H4 (cell line): ENCODE data around the gene NR5A2. TPM values are rescaled to one million over a fixed set of nuclear protein-coding genes. Genes with fewer than 3 reads are reported as not detected.

Experiments used
- DNase-seq: peaks from one replicate; pipeline ENCODE4 v3.0.0-alpha.2; 2015; ENCODE audit warnings: low spot score
- total RNA-seq: library from RNA; depleted of rRNA; stranded (reverse); fragments of >200 nt; shearing (Covaris generic); gene quantifications from 2 replicates; pipeline ENCODE4 v1.2.3, GENCODE V29; 2014

Gene NR5A2
- total RNA-seq, 1 experiment from 2014 or later: 0.06 TPM

DNA sequence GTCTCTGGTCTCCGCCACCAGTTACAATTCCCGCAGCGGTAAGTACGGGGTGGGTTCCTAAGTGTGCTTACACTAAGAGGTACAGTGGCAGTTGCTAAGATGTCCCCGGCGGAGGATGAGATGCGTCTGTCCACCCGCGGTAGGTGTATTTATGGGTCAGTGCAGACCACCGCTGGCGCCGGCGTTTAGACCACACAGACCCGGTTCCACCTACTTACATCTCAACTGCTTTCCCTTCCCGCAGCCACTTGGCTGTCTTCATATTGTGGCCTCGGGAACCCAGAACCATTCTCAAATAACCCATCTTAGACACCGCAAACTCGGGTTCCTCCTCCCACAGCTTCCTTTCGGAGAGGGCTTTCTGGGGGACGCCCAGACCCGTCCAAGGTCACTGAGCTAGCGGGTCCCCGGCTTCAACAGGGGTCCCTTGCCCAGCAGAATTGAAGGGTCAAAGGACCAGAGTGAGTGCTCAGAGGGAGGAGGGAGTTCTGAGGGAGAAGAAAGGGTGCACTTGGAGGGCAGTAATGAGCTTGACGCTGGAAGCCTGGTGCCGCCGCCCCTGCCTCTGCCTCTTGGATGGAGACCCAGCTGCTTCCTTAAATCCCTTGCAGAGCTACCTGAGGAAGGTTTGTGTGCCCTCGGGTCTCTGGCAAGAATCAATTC is 8.6 kb downstream of the NR5A2 start:
- no peak for DNase-seq

DNA sequence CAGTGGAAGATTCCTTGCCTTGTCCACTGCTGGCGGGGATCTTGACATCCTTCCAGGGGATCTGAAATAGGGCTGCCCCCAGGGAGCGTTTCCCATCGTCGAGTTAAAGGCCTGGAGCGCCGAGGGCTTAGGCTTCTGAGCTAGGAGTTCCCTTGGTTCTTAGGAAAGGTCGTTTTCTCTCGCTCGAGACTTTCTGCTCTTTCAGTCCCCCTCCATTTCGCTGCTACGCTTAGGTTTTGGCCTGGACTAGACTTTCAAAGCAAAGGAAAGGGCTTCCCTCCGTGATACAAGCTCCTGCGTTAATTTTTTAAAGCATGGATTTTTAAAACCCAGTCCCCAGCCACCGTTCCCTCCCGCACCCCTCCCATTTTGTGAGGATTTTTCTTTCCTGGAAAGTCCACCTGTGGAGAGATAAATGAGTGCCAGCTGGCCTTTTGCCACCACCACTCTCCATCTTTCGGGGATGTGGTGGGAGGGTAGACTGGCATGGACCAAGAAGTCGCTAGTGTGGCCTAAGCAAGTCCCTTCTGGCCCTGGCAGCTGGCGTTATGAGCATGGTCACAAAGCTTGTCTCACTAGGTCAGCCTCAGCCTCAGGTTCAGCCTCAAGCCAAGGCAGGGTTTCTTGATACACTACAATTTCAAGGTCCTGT is 9.2 kb downstream of the NR5A2 start:
- no peak for DNase-seq

GRCh38 chr1:200037501-200037900 is 10.0 kb downstream of the NR5A2 start:
- DNase-seq: no peak

- DNase-seq: no peak
Observed at GRCh38 chr1:200037904-200038303, 10.4 kb downstream of the NR5A2 start.

DNA sequence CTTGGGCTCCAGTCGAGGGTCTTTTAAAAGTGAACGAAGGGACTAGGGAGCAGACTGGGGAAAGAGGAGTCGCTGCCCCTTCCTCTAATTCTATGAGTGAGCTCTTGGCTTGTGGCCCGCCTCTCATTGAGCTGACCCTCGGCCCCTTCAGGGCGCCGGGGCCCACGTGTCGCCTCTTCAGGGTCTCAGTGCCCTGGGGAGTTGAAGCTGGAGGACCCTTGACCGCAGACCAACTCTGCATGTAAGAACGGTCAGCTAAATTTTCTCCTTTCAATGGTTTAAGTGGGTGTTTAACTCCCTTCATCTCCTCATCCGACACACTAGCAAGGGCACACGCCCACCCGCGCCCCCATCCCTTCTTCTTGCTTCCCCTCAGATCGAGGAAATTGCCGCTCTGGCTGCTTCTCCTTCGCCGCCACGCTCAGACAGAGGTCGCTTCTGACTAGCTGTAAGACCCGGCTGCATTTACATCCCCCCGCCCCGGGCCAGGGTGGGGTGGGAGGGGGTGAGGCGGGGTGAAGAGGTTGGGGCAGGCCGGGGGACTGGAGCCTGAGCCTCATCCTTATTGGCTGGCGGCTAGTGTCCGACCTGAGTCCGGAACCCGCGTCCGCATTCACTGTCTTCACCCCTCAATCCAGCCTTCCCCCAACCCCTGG is 10.9 kb downstream of the NR5A2 start:
- DNase-seq: no peak

- no peak for DNase-seq
Observed at GRCh38 chr1:200038981-200039848, 11.7 kb downstream of the NR5A2 start.

DNA sequence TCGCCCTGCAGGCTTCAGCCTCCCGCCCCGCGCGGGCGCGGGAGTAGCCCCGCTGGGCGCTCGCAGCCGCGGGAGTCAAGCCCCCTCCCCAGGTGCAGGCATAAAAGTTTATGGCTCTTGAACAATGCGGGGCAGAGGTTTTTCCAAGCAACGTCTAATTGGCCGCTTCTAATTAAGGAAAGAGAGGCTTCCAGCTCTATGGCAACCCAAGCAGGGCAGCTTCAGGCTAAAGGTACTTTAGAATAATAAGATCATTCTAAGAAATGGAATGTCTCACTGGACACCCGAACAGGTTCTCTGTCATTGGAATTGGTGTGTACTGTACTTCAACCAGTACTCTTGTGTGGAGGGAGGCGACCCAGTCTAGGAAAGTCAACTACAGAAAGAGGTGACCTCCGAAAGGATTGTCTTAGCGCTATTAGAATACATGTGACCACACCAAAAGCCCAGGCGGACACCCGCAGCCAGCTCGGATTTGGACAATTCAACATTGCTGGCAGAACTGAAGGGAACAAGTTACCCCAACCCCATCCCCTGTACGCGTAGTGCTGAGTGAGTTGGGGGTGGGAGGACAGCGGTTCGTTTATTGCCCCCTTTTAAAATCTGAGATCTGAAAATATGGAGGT is 12.5 kb downstream of the NR5A2 start:
- DNase-seq: no peak

- DNase-seq: no peak
Observed at GRCh38 chr1:200040481-200041138, 13.1 kb downstream of the NR5A2 start.

GRCh38 chr1:200041337-200042118 is 14.0 kb downstream of the NR5A2 start:
- DNase-seq: no peak

DNA sequence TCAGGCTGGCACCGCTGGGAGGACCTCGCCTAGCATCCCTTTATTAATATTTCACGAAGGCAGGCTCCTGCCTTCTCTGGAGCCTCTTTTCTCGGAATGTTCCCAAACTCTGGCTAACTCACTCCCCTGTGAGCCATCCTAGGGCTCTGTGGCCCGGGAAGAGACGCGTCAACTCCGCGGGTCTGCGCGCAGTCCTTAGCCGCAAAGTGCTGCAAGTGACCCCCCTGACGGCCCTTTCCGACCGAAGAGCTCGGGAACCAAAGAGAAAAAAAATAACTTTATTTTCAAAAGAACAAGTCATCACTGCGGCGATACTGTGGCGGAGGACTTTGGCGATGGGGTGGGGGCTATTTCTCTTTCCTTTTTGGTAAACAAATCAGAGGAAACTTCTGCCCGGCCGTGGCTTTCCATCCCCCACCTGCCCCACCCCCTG is 14.6 kb downstream of the NR5A2 start:
- no peak for DNase-seq

DNA sequence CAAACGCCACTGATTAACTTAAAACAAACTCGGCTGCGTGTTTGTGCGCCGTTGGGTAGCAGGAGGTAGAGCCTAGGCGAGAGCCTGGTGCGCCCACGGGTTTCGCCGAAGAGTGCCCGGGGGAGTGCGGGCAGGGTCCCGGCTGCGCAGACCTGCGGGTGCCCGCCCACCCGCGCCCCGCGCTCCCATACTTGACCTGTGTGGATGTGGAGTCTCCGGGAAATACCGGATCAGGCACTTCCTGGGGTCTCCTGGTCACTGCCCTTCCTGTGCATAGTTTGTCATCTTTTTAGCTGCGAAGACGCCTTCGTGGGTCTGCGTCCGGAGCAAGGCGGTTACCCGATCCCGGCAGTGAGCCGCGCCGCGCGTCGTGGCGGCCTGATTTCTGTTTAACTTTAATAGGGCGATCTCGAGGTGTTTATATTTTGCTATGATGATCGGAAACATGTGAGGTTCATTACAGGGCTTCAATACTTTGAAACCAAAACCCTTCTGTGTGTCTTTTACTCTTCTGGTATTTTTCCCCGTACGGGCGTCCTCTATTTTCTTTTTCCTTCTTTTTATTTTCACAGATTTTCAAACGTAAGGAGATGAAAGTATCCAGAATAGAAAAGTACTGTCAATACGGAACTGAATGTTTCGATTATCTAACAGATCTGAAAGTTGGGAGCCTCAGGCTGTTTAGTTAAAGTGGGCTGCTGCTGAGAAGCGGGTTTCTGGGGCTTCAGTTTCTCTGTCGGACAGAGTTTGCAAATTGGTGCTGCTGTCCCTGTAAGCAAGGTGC is 15.2 kb downstream of the NR5A2 start:
- no peak for DNase-seq

DNA sequence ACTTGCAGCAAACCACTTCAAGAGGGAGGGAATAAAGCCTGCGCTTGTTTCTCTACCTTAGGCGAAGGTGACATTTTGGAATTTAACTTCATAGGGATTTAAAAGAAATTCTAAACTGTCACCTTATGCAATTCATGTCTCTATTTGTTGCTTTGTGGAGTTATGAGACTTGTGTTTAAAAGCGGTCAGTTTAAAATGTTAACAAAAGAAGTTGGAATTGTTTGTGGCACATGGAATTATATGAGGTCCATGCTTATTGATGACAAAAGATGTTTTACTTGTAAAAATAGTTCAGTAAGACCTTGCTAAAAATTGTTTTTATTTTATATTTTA is 15.8 kb downstream of the NR5A2 start:
- no peak for DNase-seq

GRCh38 chr1:200046115-200046514 is 18.6 kb downstream of the NR5A2 start:
- no peak for DNase-seq

DNA sequence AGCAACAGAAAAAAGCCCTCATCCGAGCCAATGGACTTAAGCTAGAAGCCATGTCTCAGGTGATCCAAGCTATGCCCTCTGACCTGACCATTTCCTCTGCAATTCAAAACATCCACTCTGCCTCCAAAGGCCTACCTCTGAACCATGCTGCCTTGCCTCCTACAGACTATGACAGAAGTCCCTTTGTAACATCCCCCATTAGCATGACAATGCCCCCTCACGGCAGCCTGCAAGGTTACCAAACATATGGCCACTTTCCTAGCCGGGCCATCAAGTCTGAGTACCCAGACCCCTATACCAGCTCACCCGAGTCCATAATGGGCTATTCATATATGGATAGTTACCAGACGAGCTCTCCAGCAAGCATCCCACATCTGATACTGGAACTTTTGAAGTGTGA is 20.7 kb downstream of the NR5A2 start:
- no peak for DNase-seq

DNA sequence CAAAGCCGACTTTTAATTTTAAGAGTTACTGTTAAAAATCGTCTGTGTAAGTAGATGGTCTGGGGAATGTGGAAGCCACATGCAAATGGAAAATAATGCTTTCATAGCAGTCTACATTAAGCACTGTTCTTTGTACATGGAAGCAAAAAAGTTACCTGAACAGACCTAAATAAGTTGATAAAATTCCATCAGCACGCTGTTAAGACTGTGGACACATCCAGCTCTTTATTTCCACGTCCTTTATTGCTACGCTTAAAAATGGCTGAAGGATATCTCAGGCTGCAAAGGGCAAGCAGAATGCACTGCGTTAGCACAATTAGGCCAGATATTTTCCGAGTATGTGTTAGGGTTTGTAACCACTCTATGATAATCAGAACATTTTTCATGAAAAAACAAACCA is 22.3 kb downstream of the NR5A2 start:
- DNase-seq: no peak

GRCh38 chr1:200051620-200052019 is 24.1 kb downstream of the NR5A2 start:
- no peak for DNase-seq

DNA sequence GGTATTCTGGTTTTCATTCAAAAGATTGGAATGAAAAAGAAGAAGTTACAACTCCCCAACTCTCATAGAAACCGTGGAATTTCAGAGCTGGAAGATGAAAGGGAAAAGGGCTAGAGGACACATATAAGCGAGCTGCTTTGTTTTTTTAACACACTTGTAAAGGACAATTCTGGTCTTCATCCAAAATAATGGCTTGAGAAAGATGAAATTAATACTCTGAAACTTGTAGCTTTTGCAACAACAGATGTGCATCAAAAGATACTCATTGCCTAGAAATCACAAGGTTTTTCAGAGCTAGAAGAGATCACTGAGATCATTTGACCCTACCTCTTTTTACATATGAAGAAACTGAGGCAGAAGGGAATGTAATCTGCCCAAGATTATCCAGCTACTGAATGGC is 25.6 kb downstream of the NR5A2 start:
- DNase-seq: no peak

- no peak for DNase-seq
Observed at GRCh38 chr1:200053646-200054045, 26.1 kb downstream of the NR5A2 start.

- no peak for DNase-seq
Observed at GRCh38 chr1:200058341-200058740, 30.8 kb downstream of the NR5A2 start.

DNA sequence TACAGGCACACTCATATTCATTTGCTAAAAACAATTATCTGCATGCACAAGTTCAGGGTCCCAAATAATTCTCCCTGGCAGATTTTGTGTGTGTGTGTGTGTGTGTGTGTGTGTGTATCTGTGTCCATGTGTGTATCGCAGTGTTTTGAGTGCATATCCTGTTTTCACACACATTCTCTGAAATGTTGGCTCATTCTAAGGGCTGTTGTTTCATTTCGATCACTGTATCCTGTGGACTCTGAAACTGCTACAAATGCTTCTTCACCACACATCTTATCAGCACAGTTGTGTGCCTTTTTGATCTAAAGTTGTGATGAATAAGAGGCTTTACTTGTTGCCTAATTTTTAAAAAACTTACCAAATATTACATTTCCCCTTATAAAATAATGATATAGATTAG is 34.6 kb downstream of the NR5A2 start:
- DNase-seq: no peak
